Activated CD4-positive, alpha-beta memory T cell treated with anti-CD3 and anti-CD28 coated beads for 36 hours (primary cell): Measurements from ENCODE around the gene RANBP3. TPM values are rescaled to one million over a fixed set of nuclear protein-coding genes. Genes with fewer than 3 reads are reported as not detected.

Experiments used
- CTCF ChIA-PET: fragments of 350-600 bp; sonication (Branson Sonifier 250); formaldehyde crosslinking; loops from one replicate; lab custom pipeline; 2021; ENCODE audit warnings: antibody characterized with exemption, inconsistent platforms; lab: Charles Lee
- POLR2A ChIA-PET: fragments of 350-600 bp; sonication (Branson Sonifier 250); formaldehyde crosslinking; loops from one replicate; lab custom pipeline; 2021; ENCODE audit warnings: antibody characterized with exemption; lab: Charles Lee
- DNase-seq: peaks from one replicate; pipeline ENCODE4 v3.0.0-alpha.2; 2020
- H3K27ac Mint-ChIP-seq: one replicate; pipeline ENCODE4 v1.8.0; 2021; ENCODE audit warnings: mixed read lengths
- H3K27me3 Mint-ChIP-seq: one replicate; pipeline ENCODE4 v1.8.0; 2021; ENCODE audit warnings: mixed read lengths
- H3K36me3 Mint-ChIP-seq: one replicate; pipeline ENCODE4 v1.8.0; 2021; ENCODE audit warnings: mixed read lengths
- H3K4me1 Mint-ChIP-seq: one replicate; pipeline ENCODE4 v1.8.0; 2021; ENCODE audit warnings: low read depth, mixed read lengths
- H3K4me3 Mint-ChIP-seq: one replicate; pipeline ENCODE4 v1.8.0; 2021; ENCODE audit warnings: mild to moderate bottlenecking, mixed read lengths
- H3K9me3 Mint-ChIP-seq: one replicate; pipeline ENCODE4 v1.8.0; 2021; ENCODE audit warnings: mixed read lengths
- intact Hi-C: fragments of 100-400 bp; cut with micrococcal nuclease; formaldehyde crosslinking; loops from one replicate; pipeline ENCODE4 v1.15.1; 2023
- total RNA-seq, 2 experiments: library from RNA; stranded (reverse); gene quantifications; one replicate each; pipeline ENCODE4 v1.2.3, GENCODE V29; 2021

Gene RANBP3
- total RNA-seq, 2 experiments from 2014 or later, result 78.1 to 81.3 TPM

GRCh38 chr19:5903624-5904351 lies 74.2 kb downstream of the RANBP3 start, which contains the start of gene NDUFA11:
Gene NDUFA11 (minus strand): TSS chr19:5903790. CDS start chr19:5903708, 82 bp downstream.
- Mint-ChIP-seq H3K4me1 (peaks cover 38% of the 10 kb centered on the region), H3K27me3 (no peaks in the 10 kb centered on the region), H3K36me3 (peaks cover 10% of the 10 kb centered on the region), H3K9me3 (no peaks in the 10 kb centered on the region), H3K4me3 (peak within 1 kb of the TSS; percentile 97), H3K27ac (peak within 1 kb of the TSS; percentile 98)
- ChIA-PET CTCF (interaction anchor here (0.8 to 4.3 kb wide), 13 partner anchors 10 to 224 kb away, joined by 3 to 47 read pairs (median 4); partner anchors contain the start of genes DUS3L, NRTN and RPL36), POLR2A (interaction anchor here (0.5 to 3.5 kb wide), 12 partner anchors 45 to 1524 kb away, joined by 3 to 36 read pairs (median 4); partner anchors contain the start of genes CATSPERD, DUS3L, LONP1 and RANBP3)
- intact Hi-C loops, result loop anchor here (1.0 to 5.0 kb wide), 11 partner anchors 49 to 522 kb away; partner anchors contain the start of genes DUS3L, MICOS13, RANBP3 and RFX2
- DNase-seq, result peak; percentile 97

GRCh38 chr19:5903056-5903623 lies 74.8 kb downstream of the RANBP3 start:
- H3K36me3 Mint-ChIP-seq, result peaks cover 10% of the 10 kb centered on the region
- peak; percentile 27 for DNase-seq

GRCh38 chr19:5900976-5901375 lies 77.0 kb downstream of the RANBP3 start:
- POLR2A ChIA-PET, result no interaction called here
- Mint-ChIP-seq H3K36me3 (peaks cover 10% of the 10 kb centered on the region), H3K27ac (peak overlapping the region; percentile 34), H3K4me3 (no peak overlapping the region), H3K27me3 (no peaks in the 10 kb centered on the region), H3K9me3 (no peaks in the 10 kb centered on the region), H3K4me1 (peaks cover 23% of the 10 kb centered on the region)
- DNase-seq, result no peak
- CTCF ChIA-PET, result interaction anchor here (1.8 kb wide), 1 partner anchor 98 kb away, joined by 4 read pairs; no protein-coding TSS in a partner anchor
- intact Hi-C loops, result loop anchor here (5.0 kb wide), 1 partner anchor 211 kb away; the partner anchor contains the start of gene RFX2

More at GRCh38 chr19:5903056-5903623, 74.8 kb downstream of the RANBP3 start:
- H3K4me1 Mint-ChIP-seq, result peaks cover 38% of the 10 kb centered on the region
- H3K27ac Mint-ChIP-seq, result peak overlapping the region; percentile 98
- ChIA-PET POLR2A (interaction anchor here (1.4 to 3.5 kb wide), 8 partner anchors 45 to 281 kb away, joined by 4 to 36 read pairs (median 8); partner anchors contain the start of genes DUS3L, SAFB and SAFB2), CTCF (interaction anchor here (1.1 to 4.3 kb wide), 8 partner anchors 10 to 109 kb away, joined by 3 to 47 read pairs (median 6); partner anchors contain the start of gene NRTN)
- intact Hi-C loops, result loop anchor here (5.0 kb wide), 1 partner anchor 209 kb away; the partner anchor contains the start of gene RFX2
- H3K9me3 Mint-ChIP-seq, result no peaks in the 10 kb centered on the region
- H3K27me3 Mint-ChIP-seq, result no peaks in the 10 kb centered on the region
- H3K4me3 Mint-ChIP-seq, result peak overlapping the region; percentile 97

- no peak overlapping the region for H3K4me3 Mint-ChIP-seq
- POLR2A ChIA-PET, result interaction anchor here (0.9 kb wide), 1 partner anchor 72 kb away, joined by 3 read pairs; no protein-coding TSS in a partner anchor
- no peaks in the 10 kb centered on the region for H3K9me3 Mint-ChIP-seq
- H3K27ac Mint-ChIP-seq, result no peak overlapping the region
- DNase-seq, result no peak
- peaks cover 13% of the 10 kb centered on the region for H3K36me3 Mint-ChIP-seq
- intact Hi-C loops, result loop anchor here (5.0 kb wide), 1 partner anchor 212 kb away; the partner anchor contains the start of gene RFX2
- peaks cover 20% of the 10 kb centered on the region for H3K4me1 Mint-ChIP-seq
- CTCF ChIA-PET, result interaction anchor here (0.5 to 1.3 kb wide), 2 partner anchors 68 to 96 kb away, joined by 4 read pairs; no protein-coding TSS in a partner anchor
- H3K27me3 Mint-ChIP-seq, result no peaks in the 10 kb centered on the region
Observed at GRCh38 chr19:5899728-5900526, 78.0 kb downstream of the RANBP3 start.

- CTCF ChIA-PET, result interaction anchor here (1.8 kb wide), 1 partner anchor 93 kb away, joined by 5 read pairs; the partner anchor contains the start of gene NRTN
- Mint-ChIP-seq H3K4me3 (no peak overlapping the region), H3K4me1 (peaks cover 13% of the 10 kb centered on the region), H3K27ac (no peak overlapping the region), H3K9me3 (no peaks in the 10 kb centered on the region), H3K36me3 (peaks cover 11% of the 10 kb centered on the region), H3K27me3 (no peaks in the 10 kb centered on the region)
- intact Hi-C loops, result no loop called here
- DNase-seq, result no peak
- POLR2A ChIA-PET, result no interaction called here
Observed at GRCh38 chr19:5897189-5897969, 80.6 kb downstream of the RANBP3 start.

GRCh38 chr19:5896365-5897076 lies 81.4 kb downstream of the RANBP3 start:
- CTCF ChIA-PET, result interaction anchor here (1.1 kb wide), 1 partner anchor 93 kb away, joined by 4 read pairs; no protein-coding TSS in a partner anchor
- Mint-ChIP-seq H3K9me3 (no peaks in the 10 kb centered on the region), H3K27me3 (no peaks in the 10 kb centered on the region), H3K4me1 (peaks cover 13% of the 10 kb centered on the region), H3K27ac (no peak overlapping the region), H3K4me3 (no peak overlapping the region), H3K36me3 (peaks cover 11% of the 10 kb centered on the region)
- intact Hi-C loops, result no loop called here
- POLR2A ChIA-PET, result no interaction called here
- DNase-seq, result no peak

- H3K4me1 Mint-ChIP-seq, result peaks cover 8% of the 10 kb centered on the region
- no peak overlapping the region for H3K27ac Mint-ChIP-seq
- H3K27me3 Mint-ChIP-seq, result no peaks in the 10 kb centered on the region
- no peak overlapping the region for H3K4me3 Mint-ChIP-seq
- intact Hi-C loops, result no loop called here
- ChIA-PET CTCF (interaction anchor here (1.1 kb wide), 1 partner anchor 92 kb away, joined by 4 read pairs; no protein-coding TSS in a partner anchor), POLR2A (no interaction called here)
- no peak for DNase-seq
- peaks cover 7% of the 10 kb centered on the region for H3K36me3 Mint-ChIP-seq
- H3K9me3 Mint-ChIP-seq, result no peaks in the 10 kb centered on the region
Observed at GRCh38 chr19:5895890-5896289, 82.0 kb downstream of the RANBP3 start.

GRCh38 chr19:5895409-5895808 lies 82.5 kb downstream of the RANBP3 start:
- DNase-seq, result no peak
- peaks cover 8% of the 10 kb centered on the region for H3K4me1 Mint-ChIP-seq
- peaks cover 7% of the 10 kb centered on the region for H3K36me3 Mint-ChIP-seq
- no peaks in the 10 kb centered on the region for H3K9me3 Mint-ChIP-seq
- H3K4me3 Mint-ChIP-seq, result no peak overlapping the region
- intact Hi-C loops, result no loop called here
- ChIA-PET POLR2A (no interaction called here), CTCF (interaction anchor here (1.1 kb wide), 1 partner anchor 91 kb away, joined by 4 read pairs; no protein-coding TSS in a partner anchor)
- H3K27ac Mint-ChIP-seq, result no peak overlapping the region
- H3K27me3 Mint-ChIP-seq, result no peaks in the 10 kb centered on the region

GRCh38 chr19:5894704-5895349 lies 83.1 kb downstream of the RANBP3 start:
- Mint-ChIP-seq H3K36me3 (peaks cover 3% of the 10 kb centered on the region), H3K27ac (no peak overlapping the region), H3K27me3 (no peaks in the 10 kb centered on the region), H3K4me3 (no peak overlapping the region), H3K4me1 (peaks cover 3% of the 10 kb centered on the region), H3K9me3 (no peaks in the 10 kb centered on the region)
- intact Hi-C loops, result no loop called here
- DNase-seq, result no peak
- POLR2A ChIA-PET, result no interaction called here
- CTCF ChIA-PET, result no interaction called here
